Esophagus squamous epithelium (tissue), 4 donors: ENCODE measurements around the gene ADM.

Experiments
- POLR2A ChIP-seq, 4 donors: fragments of 450-650 bp; IDR thresholded peaks; one replicate each; pipeline ENCODE4 v1.6.1; 2017; ENCODE audit warnings: antibody characterized with exemption in 4 of 4, mild to moderate bottlenecking in 4 of 4, moderate library complexity in 3 of 4
- TF ChIP-seq, protein P1 (sequence below), 6 experiments: fragments of 450-650 bp in 4 of 6; fragments of 200-600 bp in 2 of 6; sonication (generic) in 2 of 6; IDR thresholded peaks; one replicate each; pipeline ENCODE4 v1.5.1; 2016 to 2019; ENCODE audit warnings: antibody characterized with exemption in 6 of 6, mild to moderate bottlenecking in 4 of 6, moderate library complexity in 4 of 6

DNA sequence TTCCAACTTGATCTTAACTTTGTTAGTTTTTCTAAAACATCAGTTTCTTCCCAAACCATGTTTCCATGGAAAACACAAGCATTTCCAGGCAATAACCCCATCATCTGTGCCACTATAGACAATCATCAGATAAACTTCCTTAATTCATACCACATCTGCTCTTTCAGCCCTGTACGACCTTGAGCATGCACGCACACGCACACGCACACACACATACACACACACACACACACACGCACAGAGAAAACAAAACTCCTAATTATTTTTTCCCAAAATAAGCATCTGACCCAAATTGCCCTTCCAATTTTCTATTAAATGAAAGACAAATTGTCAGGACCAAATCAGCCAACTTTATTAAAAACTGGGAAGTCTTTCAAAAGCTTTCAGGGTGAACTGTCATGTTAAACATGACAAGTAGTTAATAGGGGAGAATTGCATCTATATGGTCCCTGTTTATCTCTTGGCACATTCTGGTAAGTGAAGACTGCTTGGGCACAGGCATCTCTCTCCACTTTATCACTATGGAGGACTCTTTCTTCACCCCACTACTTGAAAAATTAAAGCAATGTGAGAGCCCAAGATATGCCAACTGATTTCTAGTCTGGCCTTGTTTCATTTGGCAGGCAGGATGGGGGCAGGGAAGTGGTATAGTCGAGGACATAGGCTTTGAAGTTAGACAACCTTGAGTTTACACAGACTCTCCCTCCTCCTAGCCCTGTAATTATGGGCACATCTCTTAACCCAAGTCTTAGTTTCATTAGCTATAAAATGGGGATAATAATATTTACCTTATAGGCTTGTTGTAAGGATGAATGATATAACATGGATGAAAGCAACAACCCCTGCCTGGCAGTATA is 15.1 kb downstream of the ADM start:
- no peak for TF ChIP-seq POLR2A (IDR thresholded peaks at IDR 0.05)
- TF ChIP-seq, protein P1, sequence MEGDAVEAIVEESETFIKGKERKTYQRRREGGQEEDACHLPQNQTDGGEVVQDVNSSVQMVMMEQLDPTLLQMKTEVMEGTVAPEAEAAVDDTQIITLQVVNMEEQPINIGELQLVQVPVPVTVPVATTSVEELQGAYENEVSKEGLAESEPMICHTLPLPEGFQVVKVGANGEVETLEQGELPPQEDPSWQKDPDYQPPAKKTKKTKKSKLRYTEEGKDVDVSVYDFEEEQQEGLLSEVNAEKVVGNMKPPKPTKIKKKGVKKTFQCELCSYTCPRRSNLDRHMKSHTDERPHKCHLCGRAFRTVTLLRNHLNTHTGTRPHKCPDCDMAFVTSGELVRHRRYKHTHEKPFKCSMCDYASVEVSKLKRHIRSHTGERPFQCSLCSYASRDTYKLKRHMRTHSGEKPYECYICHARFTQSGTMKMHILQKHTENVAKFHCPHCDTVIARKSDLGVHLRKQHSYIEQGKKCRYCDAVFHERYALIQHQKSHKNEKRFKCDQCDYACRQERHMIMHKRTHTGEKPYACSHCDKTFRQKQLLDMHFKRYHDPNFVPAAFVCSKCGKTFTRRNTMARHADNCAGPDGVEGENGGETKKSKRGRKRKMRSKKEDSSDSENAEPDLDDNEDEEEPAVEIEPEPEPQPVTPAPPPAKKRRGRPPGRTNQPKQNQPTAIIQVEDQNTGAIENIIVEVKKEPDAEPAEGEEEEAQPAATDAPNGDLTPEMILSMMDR (IDR thresholded peaks at IDR 0.05), result no peak
